NOMO-1 treated with dmso at 0.1 percent for 144 hours (cell line): ENCODE data around the gene FXYD7.
A peak's percentile ranks its signal among the peaks of the same experiment; 100 is the strongest.

ENCODE experiments used
- DNase-seq: peaks from one replicate; lab custom pipeline; 2025; ENCODE audit not compliant: unreplicated experiment; lab: John Stamatoyannopoulos, UW

FXYD7 gene

DNA sequence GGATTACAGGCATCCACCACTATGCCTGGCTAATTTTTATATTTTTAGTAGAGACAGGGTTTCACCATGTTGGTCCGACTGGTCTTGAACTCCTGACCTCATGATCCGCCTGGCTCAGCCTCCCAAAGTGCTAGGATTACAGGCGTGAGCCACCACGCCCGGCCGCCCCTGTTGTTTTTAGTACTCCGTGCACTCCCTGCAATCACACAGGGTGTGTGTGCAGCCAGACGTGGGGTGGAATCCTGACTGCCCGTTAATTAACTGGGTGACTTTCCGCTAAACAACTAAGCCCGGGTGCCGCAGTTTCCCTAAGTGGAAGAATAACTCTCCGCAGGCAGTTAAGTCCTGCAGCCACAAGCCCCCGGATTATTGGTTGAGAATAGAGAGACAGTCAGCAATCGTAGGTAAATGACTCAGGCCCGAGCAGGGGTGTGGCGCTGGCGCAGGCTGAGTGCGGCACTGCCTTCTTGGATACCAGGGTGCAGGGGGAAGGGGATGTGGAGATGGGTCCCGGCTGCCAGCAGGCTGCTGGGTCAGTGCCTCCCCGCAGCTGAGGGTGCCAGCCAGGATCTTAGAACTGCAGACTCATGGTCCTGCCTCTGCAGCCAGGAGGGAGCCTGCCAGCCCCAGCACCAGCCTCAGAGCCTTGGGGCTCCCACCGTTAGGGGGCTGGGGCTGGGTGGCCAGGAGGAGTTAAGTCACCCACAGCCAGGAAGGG is 33.5 kb upstream of the FXYD7 start:
- DNase-seq: no peak

GRCh38 chr19:35110974-35111373 is 32.1 kb upstream of the FXYD7 start:
- no peak for DNase-seq

GRCh38 chr19:35112995-35113688 is 29.9 kb upstream of the FXYD7 start:
- no peak for DNase-seq

DNA sequence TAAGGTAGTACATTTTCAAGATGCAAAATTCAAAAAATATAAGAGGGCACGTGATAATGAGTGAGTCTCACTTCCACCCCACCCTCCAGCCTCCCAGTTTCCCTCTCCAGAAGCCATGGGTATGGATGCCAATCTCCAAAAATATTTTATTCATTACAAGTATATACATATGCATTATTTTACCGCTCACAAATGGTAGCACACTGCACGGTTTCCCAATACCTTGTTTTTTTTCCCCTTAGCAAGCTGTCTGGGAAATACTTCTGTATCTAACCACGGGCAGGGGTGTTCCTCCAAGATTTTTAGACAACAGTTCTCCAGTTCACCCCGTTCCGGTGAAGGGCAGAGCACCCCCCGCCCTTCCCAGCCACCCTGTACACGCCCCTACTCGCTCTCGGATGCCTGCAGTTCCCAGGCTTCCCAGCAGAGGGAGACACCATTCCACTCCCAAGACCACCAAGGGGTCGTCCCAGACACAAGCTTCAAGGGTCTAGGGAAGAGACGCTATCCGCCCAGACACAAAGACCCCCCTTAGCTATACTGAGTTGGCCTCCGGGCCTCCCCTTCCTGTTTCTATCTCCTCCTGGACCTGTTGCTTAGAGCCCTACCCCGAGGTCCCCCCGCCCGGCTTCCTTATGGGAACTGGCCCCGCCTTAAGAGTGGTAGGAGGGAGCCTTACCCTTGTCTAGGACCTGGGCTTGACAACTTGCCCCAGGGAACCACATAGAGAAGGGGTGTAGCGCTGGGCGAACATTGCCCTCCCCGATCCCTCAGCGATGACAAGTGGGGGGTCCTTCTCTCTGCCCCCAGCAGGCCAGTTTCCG is 28.5 kb upstream of the FXYD7 start:
- no peak for DNase-seq

DNA sequence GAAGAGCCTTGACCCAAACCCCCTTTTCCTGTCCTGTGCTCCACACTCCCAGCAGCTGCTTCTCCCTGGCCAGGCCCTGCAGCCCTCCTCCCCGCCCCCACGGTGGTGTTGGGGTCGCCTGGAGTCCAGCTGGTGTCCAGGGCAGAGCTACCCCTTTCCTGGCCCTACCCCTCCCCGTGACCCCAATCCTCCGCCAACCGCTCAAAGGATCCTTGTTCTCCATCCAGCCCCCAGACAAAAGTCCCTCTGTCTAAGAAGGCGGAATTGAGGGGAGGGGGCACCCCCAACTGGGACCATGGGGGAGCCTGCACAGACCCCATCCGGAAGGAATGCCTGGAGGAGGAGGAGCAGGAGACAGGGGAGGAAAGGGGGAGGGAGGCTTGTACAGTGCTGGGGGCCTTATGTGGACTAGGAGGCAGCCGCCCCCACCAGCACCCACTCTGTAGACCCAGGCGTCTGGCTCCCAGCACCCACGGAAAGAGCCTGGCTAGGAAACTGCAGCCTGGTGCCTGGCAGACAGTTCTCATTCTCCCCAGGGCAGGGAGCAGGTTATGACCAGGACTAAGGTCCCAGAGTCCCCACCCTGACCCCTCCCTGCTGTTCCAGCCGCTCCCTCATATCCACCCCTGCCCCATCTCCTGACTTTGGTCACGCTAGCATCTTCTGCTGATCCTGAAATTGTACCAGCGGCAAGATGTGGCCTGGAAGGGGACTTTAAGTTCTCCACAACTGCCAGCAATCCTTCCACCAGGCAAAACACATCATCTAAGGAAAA is 27.7 kb upstream of the FXYD7 start, which contains the start of gene FXYD3:
TSS of gene FXYD3 (plus strand) at position 647 of the 775 bp plus-strand sequence. CDS start 3,554 bp downstream, outside the sequence.
- no peak for DNase-seq

DNA sequence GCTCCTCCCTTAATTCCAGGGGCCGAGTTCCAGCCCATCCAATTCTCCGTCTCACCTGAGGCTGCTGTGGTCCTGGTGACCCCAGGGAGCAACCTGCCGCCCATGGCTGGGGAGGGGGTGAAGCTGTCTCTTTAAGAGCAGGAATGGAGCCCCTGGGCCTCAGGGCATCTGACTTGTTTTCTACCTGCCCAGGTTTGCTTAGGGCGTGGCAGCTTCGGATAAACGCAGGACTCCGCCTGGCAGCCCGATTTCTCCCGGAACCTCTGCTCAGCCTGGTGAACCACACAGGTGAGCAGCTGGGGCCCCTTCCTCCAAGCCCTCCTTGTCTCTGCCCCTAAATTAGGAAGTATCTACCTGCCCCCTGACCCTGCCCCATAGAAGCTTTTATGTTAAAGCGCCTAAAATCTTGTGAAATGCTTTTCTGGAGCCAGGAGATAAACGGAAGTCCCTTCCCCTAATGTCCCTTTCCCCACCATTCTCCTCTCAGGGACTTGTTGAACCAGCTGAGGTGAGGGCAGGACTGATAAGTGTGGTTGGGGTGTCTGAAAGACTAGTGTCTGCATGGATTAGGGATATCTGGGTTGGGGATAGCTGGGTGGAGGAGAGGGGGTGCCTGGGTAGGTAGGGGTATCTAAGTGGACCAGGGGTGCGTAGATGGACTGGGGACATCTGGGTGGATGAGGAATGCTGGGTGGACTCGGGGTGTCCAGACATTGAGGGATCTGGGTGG is 26.8 kb upstream of the FXYD7 start:
- no peak for DNase-seq

GRCh38 chr19:35117116-35117515 is 25.9 kb upstream of the FXYD7 start:
- DNase-seq: no peak

DNA sequence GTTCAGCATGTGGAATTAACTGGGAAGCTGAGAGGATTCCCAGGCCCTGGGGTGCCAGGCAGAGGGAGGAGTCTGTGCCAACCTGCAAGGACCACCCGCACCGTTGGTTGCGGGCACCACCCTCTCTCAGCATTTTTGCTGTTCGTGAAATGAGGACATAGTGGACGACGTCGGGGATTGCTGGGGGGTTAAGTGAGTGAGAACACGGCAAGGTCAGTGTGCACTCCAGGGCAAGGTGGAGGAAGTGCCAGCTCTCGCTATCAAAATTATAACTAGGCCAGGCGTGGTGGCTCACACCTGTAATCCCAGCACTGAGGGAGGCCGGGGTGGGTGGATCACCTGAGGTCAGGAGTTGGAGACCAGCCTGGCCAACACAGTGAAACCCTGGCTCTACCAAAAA is 25.3 kb upstream of the FXYD7 start:
- no peak for DNase-seq

GRCh38 chr19:35118268-35119020 is 24.6 kb upstream of the FXYD7 start:
- no peak for DNase-seq

DNA sequence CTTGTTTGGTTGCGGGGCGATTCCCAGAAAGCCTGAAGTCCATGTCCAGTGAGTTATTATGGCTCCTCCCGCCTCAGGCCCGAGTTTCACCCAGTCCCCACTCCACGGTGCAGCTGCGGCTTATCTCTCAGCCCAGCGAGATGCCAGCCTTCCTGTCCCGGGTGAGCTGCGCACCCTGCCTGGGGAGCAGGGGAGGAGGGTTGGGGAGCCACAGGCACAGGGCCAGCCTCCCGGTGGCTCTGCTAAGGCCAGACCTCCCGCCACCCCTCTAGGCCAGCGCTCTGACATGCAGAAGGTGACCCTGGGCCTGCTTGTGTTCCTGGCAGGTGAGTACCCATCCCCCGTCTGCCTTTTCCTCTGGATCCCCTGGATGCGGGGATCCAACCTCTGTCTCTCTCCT is 24.0 kb upstream of the FXYD7 start:
- DNase-seq: no peak

DNA sequence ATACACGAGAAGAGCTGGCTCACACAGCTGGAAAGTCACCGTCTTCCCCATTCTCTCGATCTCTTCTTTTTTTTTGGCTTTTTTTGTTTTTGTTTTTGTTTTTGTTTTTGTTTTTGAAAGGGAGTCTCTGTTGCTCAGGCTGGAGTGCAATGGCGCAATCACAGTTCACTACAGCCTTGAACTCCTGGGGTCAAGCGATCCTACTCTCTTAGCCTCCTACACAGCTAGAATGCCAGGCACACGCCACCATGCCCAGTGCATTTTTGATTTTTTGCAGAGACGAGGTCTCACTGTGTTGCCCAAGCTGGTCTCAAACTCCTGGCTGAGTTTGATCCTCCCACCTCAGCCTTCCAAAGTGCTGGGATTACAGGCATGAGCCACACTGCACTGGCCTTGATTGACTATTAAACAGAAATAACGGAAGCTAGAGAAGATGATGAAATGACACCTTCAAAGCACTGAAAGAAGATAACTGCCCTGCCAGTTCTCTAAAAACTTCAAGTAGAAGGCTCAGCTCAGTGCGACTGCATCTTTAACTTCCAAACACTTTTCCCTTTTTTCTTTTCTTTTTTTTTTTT is 23.4 kb upstream of the FXYD7 start:
- DNase-seq: no peak

- DNase-seq: peak; percentile 3
These were observed 22.6 kb upstream of the FXYD7 start for GRCh38 chr19:35120492-35120891.

- no peak for DNase-seq
These were observed 22.2 kb upstream of the FXYD7 start for GRCh38 chr19:35120898-35121297.

GRCh38 chr19:35122687-35123551 is 20.1 kb upstream of the FXYD7 start:
- DNase-seq: no peak

- no peak for DNase-seq
These were observed 19.5 kb upstream of the FXYD7 start for GRCh38 chr19:35123573-35123972.

- peak; percentile 31 for DNase-seq
These were observed 18.7 kb upstream of the FXYD7 start for GRCh38 chr19:35124098-35125060.

GRCh38 chr19:35125270-35125717 is 17.8 kb upstream of the FXYD7 start:
- DNase-seq: no peak
